HG02763 (cell line): Measurements from ENCODE around the gene STMN1.
A peak's percentile ranks its signal among the peaks of the same experiment; 100 is the strongest.

Source experiments
- ATAC-seq: cut with Tn5 transposase; IDR thresholded peaks from one replicate; pipeline ENCODE4 v1.9.1; 2021; ENCODE audit warnings: mild to moderate bottlenecking, moderate library complexity; ENCODE audit not compliant: unreplicated experiment

The STMN1 gene

GRCh38 chr1:25922056-25922970, 16.1 kb upstream of the STMN1 start:
- ATAC-seq, result no peak

DNA sequence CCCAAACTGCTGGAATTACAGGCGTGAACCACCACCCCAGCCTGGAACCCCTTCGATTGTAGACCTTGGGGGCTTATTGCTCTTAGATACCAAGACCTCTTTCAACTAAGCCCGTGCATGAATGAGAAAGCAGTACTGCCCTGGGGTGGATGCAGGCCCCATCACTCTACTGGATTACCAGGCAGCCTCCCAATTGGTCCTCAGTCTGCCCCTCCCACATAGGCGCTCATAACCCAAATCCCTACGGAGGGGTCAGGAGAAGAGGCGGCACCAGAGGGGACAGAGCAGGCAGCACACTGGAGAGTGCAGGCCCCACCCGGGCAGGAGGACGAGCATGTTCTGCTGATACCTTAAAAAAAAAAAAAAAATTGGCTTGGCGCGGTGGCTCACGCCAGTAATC, 12.4 kb upstream of the STMN1 start:
- no peak for ATAC-seq

DNA sequence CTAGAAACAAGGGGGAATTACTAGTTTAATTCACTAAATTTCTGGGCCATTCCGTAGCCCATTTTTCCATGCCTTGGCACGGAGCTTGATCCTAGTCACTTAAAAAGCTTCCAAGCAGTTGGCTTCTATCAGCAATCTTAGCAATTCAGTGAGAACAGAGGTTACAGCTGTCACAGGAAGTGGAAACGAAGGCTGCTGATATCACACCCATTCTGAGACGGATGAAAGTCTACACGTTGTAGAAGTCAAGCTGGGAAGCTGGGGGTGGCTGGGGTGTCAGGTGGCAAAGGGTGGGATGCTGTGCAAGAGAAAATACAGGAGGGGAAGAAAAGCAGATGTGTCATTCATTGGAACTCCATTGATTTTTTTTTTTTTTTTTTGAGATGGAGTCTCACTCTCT, 11.8 kb upstream of the STMN1 start:
- no peak for ATAC-seq

DNA sequence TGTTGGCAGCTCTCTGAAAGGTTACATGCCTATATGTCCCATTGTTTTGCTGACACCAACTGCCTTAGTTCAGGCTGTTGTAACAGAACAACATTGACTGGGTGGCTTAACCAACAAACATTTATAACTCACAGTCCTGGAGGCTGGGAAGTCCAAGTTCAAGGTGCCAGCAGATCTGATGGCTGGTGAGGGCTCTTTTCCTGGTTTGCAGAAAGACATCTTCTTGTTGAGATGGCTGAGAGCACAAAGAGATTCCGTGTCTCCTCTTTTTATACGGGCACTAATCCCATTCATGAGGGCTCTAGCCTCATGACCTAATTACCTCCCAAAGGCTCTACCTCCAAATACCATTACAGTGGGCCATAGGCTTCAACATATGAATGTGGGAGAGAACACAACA, 10.2 kb upstream of the STMN1 start:
- no peak for ATAC-seq

- no peak for ATAC-seq
Measured at GRCh38 chr1:25914074-25914995, 8.1 kb upstream of the STMN1 start.

DNA sequence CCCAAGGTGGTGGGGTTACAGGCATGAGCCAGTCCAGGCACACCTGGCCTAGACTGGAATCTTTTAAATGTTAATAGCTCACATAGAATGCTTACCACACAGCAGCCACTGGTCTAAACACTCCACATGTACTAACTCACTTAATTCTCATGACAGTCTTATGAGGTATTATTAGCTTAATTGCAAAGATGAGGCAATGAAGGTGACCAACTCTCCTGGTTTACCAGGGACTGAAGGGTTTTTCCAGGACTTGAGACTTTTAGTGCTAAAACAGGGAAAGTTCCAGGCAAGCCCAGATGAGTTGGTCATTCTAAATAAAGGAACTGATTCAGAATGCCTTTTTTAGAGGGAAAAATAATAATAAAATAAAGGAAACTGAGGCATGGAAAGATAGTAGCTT, 7.0 kb upstream of the STMN1 start:
- no peak for ATAC-seq

- ATAC-seq, result no peak
Measured at GRCh38 chr1:25912076-25912831, 6.0 kb upstream of the STMN1 start.

DNA sequence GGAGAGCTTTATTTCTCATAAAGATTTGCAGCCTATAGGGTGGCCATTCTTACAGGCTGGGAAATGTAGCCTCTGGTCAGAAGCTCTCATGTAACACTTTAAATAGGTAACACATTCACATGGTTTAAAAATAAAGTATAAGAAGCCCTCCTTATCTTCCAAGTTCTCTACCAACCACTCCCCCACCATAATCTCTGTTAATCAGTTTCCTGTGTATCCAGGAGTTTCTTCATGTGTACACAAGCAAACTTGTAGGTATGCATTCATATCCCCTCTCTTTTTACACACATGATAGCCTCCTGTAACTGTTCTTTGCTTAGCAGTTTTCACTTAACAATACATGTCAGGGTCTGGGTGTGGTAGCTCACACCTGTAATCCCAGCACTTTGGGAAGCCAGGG, 4.9 kb upstream of the STMN1 start:
- no peak for ATAC-seq

- no peak for ATAC-seq
Measured at GRCh38 chr1:25909040-25909439, 2.8 kb upstream of the STMN1 start.

DNA sequence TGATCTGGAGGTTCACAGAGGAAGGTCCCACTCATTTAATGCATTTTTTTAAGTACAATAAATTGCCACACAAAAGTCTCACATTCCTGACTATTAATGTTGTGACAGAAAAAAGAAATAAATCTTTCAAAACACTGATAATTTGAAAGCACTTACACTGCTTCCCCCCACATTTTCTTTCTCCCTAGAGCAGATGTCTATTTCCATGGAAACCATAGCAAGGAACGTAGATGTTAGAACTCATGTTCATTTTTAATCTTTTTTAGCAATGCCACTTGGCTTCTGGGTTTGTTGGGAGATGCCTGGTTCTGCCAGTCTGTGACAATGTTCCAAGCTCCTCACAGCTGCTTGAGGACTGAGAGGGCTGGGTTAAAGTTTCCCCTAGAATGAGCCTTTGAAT, 1.9 kb upstream of the STMN1 start:
- no peak for ATAC-seq

DNA sequence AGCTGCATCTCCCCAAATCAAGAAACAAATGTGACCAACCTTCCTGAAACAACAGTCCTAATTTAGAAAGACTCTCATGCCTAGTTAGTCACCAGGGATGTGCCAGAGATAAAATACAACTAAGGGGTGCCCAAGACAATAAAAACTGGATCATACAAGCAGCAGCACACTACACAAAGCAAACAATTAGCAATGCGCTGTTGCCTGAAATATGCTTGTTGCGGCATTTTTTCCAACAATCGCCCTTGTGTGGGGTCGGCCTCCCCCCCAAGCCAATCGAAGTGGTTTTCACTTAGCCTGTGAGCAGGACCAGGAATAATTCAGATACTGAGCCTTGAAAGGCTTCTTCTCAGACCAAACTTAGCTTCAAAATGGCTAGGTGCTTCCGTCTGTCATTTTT, 1.4 kb upstream of the STMN1 start:
- no peak for ATAC-seq

- no peak for ATAC-seq
Measured at GRCh38 chr1:25906644-25907300, 553 bp upstream of the STMN1 start.

GRCh38 chr1:25904943-25905679, 1.1 kb downstream of the STMN1 start:
- ATAC-seq, result peak; percentile 77

DNA sequence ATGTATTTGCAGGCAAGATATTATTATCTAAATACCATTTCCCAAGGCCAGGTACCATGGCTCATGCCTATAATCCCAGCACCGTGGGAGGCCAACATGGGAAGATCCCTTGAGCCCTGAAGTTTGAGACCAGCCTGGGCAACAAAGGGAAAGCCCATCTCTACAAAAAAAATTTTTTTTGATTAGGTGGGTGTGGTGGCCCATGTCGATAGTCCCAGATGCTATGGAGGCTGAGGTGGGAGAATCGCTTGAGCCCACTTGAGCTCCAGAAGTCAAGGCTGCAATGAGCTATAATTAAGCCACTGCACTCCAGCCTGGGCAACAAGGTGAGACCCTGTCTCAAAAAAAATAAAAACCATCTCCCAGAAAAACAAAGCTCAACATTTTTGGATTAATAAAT, 2.2 kb downstream of the STMN1 start:
- ATAC-seq, result no peak

DNA sequence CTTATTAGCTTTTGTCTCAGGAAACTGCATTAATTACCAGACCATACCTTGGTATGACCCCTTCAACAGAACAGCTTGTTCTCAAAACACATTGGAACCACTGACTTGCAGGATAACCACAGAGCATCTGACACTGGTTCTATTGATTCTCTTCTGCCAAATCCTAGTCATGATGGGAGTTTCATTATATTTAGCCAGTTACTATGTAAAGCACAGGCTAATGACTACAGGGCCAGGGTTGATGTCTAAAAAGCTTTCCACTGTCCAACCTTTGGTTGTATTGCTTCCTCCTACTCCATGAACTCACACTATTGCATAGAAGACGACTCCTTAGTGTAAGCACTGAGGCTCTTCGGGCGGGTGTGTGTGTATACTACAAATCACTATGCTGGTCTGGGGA, 3.8 kb downstream of the STMN1 start:
- ATAC-seq, result no peak

DNA sequence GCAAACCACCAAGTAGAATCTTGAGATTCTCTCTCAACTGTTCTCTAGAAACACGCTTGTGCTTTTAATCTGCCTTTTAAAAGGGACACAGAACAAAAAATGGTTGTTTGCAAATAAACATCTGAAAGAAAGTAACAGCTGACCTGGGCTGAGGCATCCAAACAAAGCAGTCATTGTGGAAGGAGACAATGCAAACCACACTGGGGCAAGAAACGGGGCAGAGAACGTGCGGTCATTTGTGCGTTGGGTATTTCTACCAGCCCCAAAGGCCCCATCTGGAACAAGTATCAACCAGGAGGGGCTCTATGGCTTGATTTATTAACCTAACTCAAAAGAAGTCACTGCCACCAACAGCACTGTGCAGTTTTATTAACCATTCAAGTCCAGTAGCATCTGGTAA, 6.0 kb downstream of the STMN1 start:
- no peak for ATAC-seq

DNA sequence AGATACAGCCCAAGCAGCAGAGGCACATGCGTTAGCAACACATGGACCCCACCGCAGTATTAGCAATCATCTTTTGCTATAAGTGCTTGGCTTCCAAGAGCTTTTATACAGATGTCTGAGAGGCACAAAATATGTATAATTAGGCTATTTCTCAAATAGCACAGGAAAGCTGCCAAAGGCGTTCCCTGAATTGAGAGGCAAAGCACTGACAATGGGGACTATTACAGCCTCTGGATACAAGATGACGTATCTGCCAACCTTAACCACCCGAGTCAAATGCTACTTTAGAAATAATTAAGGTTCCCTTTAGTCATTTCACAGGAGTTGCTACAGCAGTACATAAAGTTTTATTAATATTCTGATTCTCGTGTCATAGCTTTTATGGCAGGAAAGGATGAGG, 6.4 kb downstream of the STMN1 start:
- ATAC-seq, result no peak

DNA sequence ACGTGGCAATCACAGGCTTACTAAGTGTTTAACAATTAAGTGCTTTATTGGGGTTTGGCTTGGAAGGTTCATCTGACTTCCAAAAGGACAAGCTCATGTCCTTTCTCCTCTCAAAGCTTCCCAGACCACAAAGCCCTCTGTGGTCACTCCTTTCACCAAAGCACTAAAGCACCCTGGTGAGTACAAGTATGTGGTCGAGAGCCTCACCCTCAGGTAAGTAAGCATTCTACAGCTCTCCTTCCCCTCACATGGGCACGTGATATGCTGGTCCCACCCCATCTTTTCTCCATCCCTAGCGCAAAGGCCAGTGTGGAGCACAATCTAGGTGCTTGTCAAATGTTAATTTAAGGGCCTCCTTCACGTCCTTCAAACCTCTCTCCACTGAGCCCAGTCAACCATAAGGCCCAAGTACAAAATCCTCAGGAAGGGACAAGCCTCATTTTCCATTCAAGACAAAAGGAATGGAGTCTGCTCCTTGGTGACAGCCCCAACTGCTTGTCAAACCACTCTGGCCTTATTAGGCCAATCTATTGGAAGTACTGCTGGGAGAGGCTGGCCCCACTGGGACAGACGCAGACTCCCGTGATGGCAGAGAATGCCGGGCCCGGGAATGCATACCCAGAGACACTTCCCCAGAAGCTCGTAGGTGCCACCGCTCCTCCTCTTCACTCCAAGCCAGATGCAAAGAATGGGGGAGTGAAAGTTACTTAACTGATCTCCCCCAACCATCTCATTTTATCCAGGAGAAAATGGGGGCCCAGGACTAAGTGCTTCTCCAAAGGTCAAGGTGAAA, 7.8 kb downstream of the STMN1 start:
- ATAC-seq, result no peak

DNA sequence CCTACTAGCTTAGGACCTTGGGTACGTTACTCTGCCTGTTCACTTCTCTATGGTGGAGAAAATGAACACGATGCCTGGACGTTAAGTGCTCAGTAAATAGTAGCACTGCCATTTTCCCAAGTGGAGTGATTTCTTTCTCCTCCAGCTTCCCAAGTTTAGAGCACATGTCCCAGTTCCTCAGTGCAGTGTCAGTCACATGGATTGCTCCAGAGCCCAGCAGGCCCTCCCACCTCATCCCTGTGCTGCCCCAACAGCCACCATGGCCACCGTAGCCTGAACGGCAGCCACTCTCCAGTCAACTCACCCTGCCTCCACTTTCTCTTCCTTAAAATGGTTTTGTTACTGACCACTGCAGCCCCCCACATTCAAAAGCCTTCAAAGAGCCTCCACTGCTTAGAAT, 8.5 kb downstream of the STMN1 start:
- ATAC-seq, result no peak
